ENCODE data around the gene BGN.

Gene BGN

GRCh38 chrX:153462291-153462690 lies 32.5 kb upstream of the BGN start:
- DNase-seq = no peak

GRCh38 chrX:153463031-153463430 lies 31.7 kb upstream of the BGN start:
- no peak for DNase-seq

GRCh38 chrX:153463556-153463955 lies 31.2 kb upstream of the BGN start:
- DNase-seq = no peak

- DNase-seq = no peak
Measured at GRCh38 chrX:153464116-153464515, 30.7 kb upstream of the BGN start.

GRCh38 chrX:153465691-153466380 lies 28.9 kb upstream of the BGN start:
- DNase-seq = no peak

- no peak for DNase-seq
Measured at GRCh38 chrX:153468008-153468580, 26.7 kb upstream of the BGN start.

- peak; percentile 50 for DNase-seq
Measured at GRCh38 chrX:153469811-153470410, 24.9 kb upstream of the BGN start.

GRCh38 chrX:153470411-153471363 lies 24.1 kb upstream of the BGN start, which contains the start of gene HAUS7:
HAUS7 (minus strand) TSS chrX:153470576; CDS start chrX:153470557, 19 bp downstream.
- DNase-seq = peak; percentile 92

- DNase-seq = no peak
Measured at GRCh38 chrX:153471663-153472280, 23.0 kb upstream of the BGN start.

- no peak for DNase-seq
Measured at GRCh38 chrX:153473126-153473525, 21.7 kb upstream of the BGN start.

- no peak for DNase-seq
Measured at GRCh38 chrX:153474266-153474665, 20.5 kb upstream of the BGN start.

- DNase-seq = peak; percentile 48
Measured at GRCh38 chrX:153474718-153475117, 20.1 kb upstream of the BGN start.

GRCh38 chrX:153475271-153475670 lies 19.5 kb upstream of the BGN start:
- DNase-seq = no peak

GRCh38 chrX:153475751-153476281 lies 19.0 kb upstream of the BGN start:
- no peak for DNase-seq

GRCh38 chrX:153476666-153477363 lies 18.0 kb upstream of the BGN start:
- DNase-seq = peak; percentile 58

- no peak for DNase-seq
Measured at GRCh38 chrX:153477364-153477857, 17.4 kb upstream of the BGN start.

GRCh38 chrX:153477901-153478300 lies 16.9 kb upstream of the BGN start:
- DNase-seq = no peak

GRCh38 chrX:153478746-153479145 lies 16.0 kb upstream of the BGN start:
- DNase-seq = no peak

GRCh38 chrX:153481043-153481442 lies 13.7 kb upstream of the BGN start:
- no peak for DNase-seq

- no peak for DNase-seq
Measured at GRCh38 chrX:153482376-153483015, 12.3 kb upstream of the BGN start.
